Hepatocyte (in vitro differentiated cells): ENCODE data around the gene CAPN12.

Experiments used
- CTCF ChIP-seq: fragments of 200-600 bp; sonication (generic); IDR thresholded peaks from 2 replicates; pipeline ENCODE4 v1.5.1; 2016; ENCODE audit warnings: antibody characterized with exemption, mild to moderate bottlenecking; ENCODE audit not compliant: poor library complexity
- EZH2 ChIP-seq: fragments of 200-600 bp; sonication (generic); IDR thresholded peaks from 2 replicates; pipeline ENCODE4 v1.6.1; 2016; ENCODE audit warnings: antibody characterized with exemption, mild to moderate bottlenecking, borderline replicate concordance

DNA sequence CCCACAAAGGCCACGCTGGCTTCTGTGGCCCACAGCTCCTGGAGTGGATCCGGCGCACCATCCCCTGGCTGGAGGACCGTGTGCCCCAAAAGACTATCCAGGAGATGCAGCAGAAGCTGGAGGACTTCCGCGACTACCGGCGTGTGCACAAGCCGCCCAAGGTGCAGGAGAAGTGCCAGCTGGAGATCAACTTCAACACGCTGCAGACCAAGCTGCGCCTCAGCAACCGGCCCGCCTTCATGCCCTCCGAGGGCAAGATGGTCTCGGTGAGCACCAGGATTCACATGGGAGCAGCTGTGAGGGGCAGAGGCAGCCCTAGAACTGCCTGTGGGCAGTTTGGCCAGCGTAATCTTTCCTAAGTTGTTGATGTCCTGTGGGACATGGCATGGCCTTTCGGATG is 27.2 kb downstream of the CAPN12 start:
- TF ChIP-seq CTCF (no peak), EZH2 (no peak)
